PFSK-1 (cell line): ENCODE results near the gene LINGO4.

Experiments
- FOXP2 ChIP-seq: optimal IDR thresholded peaks from 2 replicates; pipeline ENCODE3; 2011; ENCODE audit warnings: borderline replicate concordance, control low read depth, inconsistent platforms; ENCODE audit not compliant: insufficient read depth; ENCODE audit errors: extremely low read length, extremely low read depth
- POLR2AphosphoS5 ChIP-seq: IDR thresholded peaks from 2 replicates; pipeline ENCODE4 v1.6.1; 2012; ENCODE audit warnings: low read depth, mild to moderate bottlenecking, control low read depth, low read length, moderate library complexity
- REST ChIP-seq, 2 experiments: IDR thresholded peaks; 2 replicates each; pipeline versions ENCODE4 v1.6.1 to v1.8.0; 2011 to 2012; ENCODE audit warnings: low read depth in 2 of 2, low read length in 2 of 2, control low read depth in 1 of 2, inconsistent platforms in 1 of 2, mild to moderate bottlenecking in 1 of 2, moderate library complexity in 1 of 2; ENCODE audit not compliant: insufficient read depth in 1 of 2
- SIN3A ChIP-seq: IDR thresholded peaks from 2 replicates; pipeline ENCODE4 v1.6.1; 2012; ENCODE audit warnings: mild to moderate bottlenecking, low read length, moderate library complexity, borderline replicate concordance; ENCODE audit not compliant: insufficient read depth
- TAF1 ChIP-seq: IDR thresholded peaks from 2 replicates; pipeline ENCODE4 v1.6.1; 2012; ENCODE audit warnings: low read length, control low read depth, borderline replicate concordance; ENCODE audit not compliant: insufficient read depth

Gene LINGO4

DNA sequence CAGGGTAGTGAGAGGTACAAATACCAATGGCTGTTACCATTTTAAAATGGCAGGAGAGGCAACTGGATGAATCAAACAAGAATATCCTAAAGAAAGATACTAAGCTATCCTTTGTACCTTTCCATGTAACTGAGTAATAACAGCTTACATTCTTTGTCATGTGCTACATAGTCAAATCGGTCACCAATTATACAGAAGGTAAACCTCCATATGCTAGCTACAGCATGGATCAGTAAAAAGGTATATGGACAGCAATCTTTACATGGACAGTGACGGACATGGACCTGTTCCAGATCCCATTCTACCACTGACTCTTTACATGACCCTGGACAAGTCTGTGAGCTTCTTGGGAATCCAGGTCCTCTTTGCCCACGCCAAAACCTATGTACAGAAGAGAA is 28.6 kb downstream of the LINGO4 start:
- TF ChIP-seq REST (IDR thresholded peaks at IDR 0.05; ENCODE audit: insufficient read depth in 1 of 2, low read depth in 2 of 2, low read length in 2 of 2), result no peak
- TF ChIP-seq POLR2AphosphoS5, result no peak
- no peak for TF ChIP-seq SIN3A
- TF ChIP-seq FOXP2, result no peak
- no peak for TF ChIP-seq TAF1

DNA sequence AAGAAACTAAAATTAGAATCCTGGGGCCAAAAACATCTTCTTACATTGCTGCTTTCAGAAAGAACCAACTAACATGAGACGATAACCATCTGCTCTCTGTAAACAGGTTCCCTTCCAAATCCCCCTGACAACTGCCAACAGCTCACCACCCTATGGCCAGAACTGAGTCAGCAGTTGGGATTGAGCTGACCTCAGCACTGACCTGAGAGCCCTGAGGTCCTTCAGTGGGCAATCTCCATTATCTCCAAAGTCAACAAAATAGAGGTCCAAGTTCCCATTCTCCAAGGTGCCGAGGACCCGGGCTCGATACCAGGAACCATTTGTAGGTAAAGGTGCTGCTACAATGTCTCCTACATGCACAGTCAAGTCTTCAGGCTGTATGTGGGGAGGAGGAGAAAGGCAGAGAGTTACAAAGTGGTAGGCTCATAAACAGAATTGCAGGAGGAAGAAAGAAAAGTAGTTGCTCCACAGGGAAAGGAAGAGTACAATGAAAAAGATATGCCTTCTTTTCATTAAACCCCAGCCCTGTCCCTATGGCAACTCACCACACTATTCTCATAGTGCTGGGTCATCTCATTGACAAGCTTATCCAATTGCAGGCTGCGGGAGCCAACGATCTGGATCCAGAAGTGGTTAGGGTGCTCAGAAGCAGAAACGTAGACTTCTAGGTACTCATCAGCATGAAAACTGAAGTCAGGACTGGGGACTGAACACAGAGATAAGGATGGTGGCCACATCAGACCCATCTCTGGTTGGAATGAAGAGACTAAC is 29.1 kb downstream of the LINGO4 start:
- TF ChIP-seq REST (IDR thresholded peaks at IDR 0.05; ENCODE audit: insufficient read depth in 1 of 2, low read depth in 2 of 2, low read length in 2 of 2) (no peak), TAF1 (no peak), POLR2AphosphoS5 (no peak)

GRCh38 chr1:151774256-151774922 is 30.8 kb downstream of the LINGO4 start:
- TF ChIP-seq SIN3A, result no peak
- no peak for TF ChIP-seq REST (IDR thresholded peaks at IDR 0.05; ENCODE audit: insufficient read depth in 1 of 2, low read depth in 2 of 2, low read length in 2 of 2)
- no peak for TF ChIP-seq TAF1
- TF ChIP-seq FOXP2, result no peak
- no peak for TF ChIP-seq POLR2AphosphoS5

- TF ChIP-seq FOXP2 (no peak), REST (IDR thresholded peaks at IDR 0.05; ENCODE audit: insufficient read depth in 1 of 2, low read depth in 2 of 2, low read length in 2 of 2) (no peak), TAF1 (no peak), POLR2AphosphoS5 (no peak), SIN3A (no peak)
Measured at GRCh38 chr1:151773702-151774101, 31.5 kb downstream of the LINGO4 start.
